ENCODE data around the gene PARD3. TPM values are rescaled to one million over a fixed set of nuclear protein-coding genes. Genes with fewer than 3 reads are reported as not detected.

Gene PARD3
- total and polyA plus RNA-seq, 2 donors (not counting 3 experiments of a cell fraction or from before 2014, with no cell fraction given), result 7.3 to 24.1 TPM

GRCh38 chr10:34407324-34407805, 407.7 kb downstream of the PARD3 start:
- dilution Hi-C loops (cut with MboI; ENCODE audit: extremely low pct_ligation_motif_present, low sequenced_read_pairs) (no loop called here), intact Hi-C loops (cut with micrococcal nuclease) (loop anchor here (2.0 to 5.0 kb wide), 3 partner anchors 113 to 1077 kb away; no protein-coding TSS in a partner anchor)
- TF ChIP-seq, protein P1, sequence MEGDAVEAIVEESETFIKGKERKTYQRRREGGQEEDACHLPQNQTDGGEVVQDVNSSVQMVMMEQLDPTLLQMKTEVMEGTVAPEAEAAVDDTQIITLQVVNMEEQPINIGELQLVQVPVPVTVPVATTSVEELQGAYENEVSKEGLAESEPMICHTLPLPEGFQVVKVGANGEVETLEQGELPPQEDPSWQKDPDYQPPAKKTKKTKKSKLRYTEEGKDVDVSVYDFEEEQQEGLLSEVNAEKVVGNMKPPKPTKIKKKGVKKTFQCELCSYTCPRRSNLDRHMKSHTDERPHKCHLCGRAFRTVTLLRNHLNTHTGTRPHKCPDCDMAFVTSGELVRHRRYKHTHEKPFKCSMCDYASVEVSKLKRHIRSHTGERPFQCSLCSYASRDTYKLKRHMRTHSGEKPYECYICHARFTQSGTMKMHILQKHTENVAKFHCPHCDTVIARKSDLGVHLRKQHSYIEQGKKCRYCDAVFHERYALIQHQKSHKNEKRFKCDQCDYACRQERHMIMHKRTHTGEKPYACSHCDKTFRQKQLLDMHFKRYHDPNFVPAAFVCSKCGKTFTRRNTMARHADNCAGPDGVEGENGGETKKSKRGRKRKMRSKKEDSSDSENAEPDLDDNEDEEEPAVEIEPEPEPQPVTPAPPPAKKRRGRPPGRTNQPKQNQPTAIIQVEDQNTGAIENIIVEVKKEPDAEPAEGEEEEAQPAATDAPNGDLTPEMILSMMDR (IDR thresholded peaks at IDR 0.05; ENCODE audit: extremely low read depth in 1 of 2, insufficient read depth in 1 of 2, low read depth in 1 of 2, low read length in 2 of 2), result no peak
- no peak for TF ChIP-seq GATA2 (IDR thresholded peaks at IDR 0.05; ENCODE audit: insufficient read depth, insufficient read length, low read depth, low read length)
- no peak for TF ChIP-seq FOS (IDR thresholded peaks at IDR 0.05; ENCODE audit: borderline replicate concordance, insufficient read depth, low read length)
- no peak for TF ChIP-seq EZH2 (IDR thresholded peaks at IDR 0.05; ENCODE audit: borderline replicate concordance, low read depth, low read length, severe bottlenecking)
- TF ChIP-seq MYC (IDR thresholded peaks at IDR 0.05; ENCODE audit: low read depth, low read length), result no peak
- no peak for TF ChIP-seq POLR2A (IDR thresholded peaks at IDR 0.05; ENCODE audit: low read depth, low read length)
- no peak for TF ChIP-seq POLR2AphosphoS5 (IDR thresholded peaks at IDR 0.05; ENCODE audit: insufficient read depth, low read depth, low read length)
- no peak for TF ChIP-seq JUN (IDR thresholded peaks at IDR 0.05; ENCODE audit: borderline replicate concordance, insufficient read depth, insufficient read length, low read depth)
- no peak for TF ChIP-seq MAX (IDR thresholded peaks at IDR 0.05; ENCODE audit: insufficient read depth, insufficient read length)
- Histone ChIP-seq H4K20me1 (replicated peaks; ENCODE audit: control insufficient read depth, extremely low read depth, insufficient read depth, low read length) (no peaks in the 10 kb centered on the region), H3K4me3 (replicated peaks in 1 of 3; ENCODE audit: insufficient read depth in 1 of 3, low read depth in 1 of 3, low read length in 3 of 3) (no peak overlapping the region), H3K4me1 (ENCODE audit: control insufficient read depth, extremely low read depth, insufficient read depth, low read length) (peaks cover 24% of the 10 kb centered on the region), H3K79me2 (ENCODE audit: control insufficient read depth, insufficient read depth, low read length) (no peaks in the 10 kb centered on the region), H2AFZ (ENCODE audit: low read depth, low read length) (no peak overlapping the region), H3K4me2 (ENCODE audit: insufficient read depth, low read length) (no peak overlapping the region), H3K27me3 (ENCODE audit: control insufficient read depth in 2 of 2, insufficient read depth in 2 of 2, low read length in 2 of 2) (no peaks in the 10 kb centered on the region), H3K9me3 (replicated peaks; ENCODE audit: control insufficient read depth, insufficient read depth, low read length) (no peaks in the 10 kb centered on the region), H3K27ac (ENCODE audit: insufficient read depth, low read depth, low read length) (no peak overlapping the region), H3K36me3 (ENCODE audit: control insufficient read depth in 2 of 2, extremely low read depth in 1 of 2, insufficient read depth in 2 of 2, low read length in 2 of 2) (no peaks in the 10 kb centered on the region), H3K9ac (replicated peaks; ENCODE audit: extremely low read depth, insufficient read depth, low read length) (no peak overlapping the region), H3K9me1 (replicated peaks; ENCODE audit: control insufficient read depth, extremely low read depth, insufficient read depth, low read length) (no peaks in the 10 kb centered on the region)
- ChIA-PET CTCF (no interaction called here), POLR2A (no interaction called here)
- peak; percentile 86 for FAIRE-seq
- peak; percentile 70 for DNase-seq (ENCODE audit: low read depth, low spot score)
- no TSS peak for BruUV-seq (replicated peaks)
